Measurements from ENCODE around the gene HOXB6.
A peak's percentile ranks its signal among the peaks of the same experiment; 100 is the strongest.

The HOXB6 gene

DNA sequence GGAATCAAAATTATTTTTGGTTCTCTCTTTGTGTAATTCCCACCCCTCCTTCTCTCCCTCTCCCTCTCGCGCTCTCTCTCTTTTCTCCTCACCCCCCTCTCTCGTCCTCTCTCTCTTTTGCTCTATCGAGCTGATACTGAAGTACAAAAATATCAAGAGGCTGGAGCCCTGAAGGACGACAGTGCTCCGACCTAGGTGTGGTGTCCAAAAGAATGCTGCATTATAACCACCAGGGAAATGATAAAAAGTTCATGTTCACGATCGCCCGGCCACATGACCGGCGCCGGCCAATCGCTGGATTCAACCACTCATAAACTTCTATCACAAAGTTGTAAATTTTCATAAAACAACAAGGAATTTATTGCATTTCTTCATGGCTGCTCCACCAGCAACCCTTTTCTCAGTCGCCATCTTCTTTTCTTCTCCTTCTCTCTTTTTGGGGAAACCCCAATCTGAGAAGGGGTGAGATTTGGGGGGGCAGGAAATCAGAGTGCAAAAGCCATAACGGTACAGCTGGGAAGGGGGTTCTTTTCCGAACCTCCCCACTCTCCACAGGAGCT is at the start of gene HOXB6:
Gene HOXB6 (minus strand): TSS at position 217 of the 560 bp plus-strand sequence. CDS start 6,836 bp downstream, outside the sequence.
- no peak for DNase-seq

DNA sequence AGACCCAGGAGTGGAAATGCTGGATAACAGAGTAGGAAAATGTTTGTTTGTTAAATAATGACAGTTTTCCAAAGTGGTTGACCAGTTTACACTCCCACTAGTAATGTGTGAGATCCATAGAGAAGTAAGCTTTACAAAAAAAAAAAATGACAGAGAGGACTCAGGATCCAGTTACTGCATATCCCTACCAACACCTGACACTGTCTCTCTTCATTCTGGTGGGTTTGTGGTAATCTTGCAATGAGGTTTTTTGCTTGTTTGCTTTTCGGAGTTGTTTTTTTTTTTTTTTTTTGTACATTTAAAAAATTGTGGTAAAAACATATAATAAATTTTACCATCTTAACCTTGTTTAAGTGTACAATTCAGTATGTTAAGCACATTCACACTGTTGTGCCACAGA is 45.0 kb upstream of the HOXB6 start:
- DNase-seq: no peak

DNA sequence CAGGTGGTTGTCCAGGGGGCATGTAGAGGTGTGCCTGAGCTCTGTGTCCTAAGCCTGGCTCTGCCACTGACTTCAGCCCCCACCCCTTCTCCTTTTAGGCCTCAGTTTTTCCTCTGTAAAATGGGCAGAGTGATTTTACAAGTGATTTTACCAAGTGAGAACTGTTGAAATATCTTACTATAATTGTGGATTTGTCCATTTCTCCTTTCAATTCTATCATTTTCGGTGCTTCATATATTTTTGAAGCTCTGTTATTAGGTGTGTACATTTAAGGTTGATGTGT is 43.1 kb upstream of the HOXB6 start:
- no peak for DNase-seq

GRCh38 chr17:48647103-48647962 is 42.5 kb upstream of the HOXB6 start:
- DNase-seq: no peak

GRCh38 chr17:48646183-48647102 is 41.7 kb upstream of the HOXB6 start:
- peak; percentile 26 for DNase-seq

DNA sequence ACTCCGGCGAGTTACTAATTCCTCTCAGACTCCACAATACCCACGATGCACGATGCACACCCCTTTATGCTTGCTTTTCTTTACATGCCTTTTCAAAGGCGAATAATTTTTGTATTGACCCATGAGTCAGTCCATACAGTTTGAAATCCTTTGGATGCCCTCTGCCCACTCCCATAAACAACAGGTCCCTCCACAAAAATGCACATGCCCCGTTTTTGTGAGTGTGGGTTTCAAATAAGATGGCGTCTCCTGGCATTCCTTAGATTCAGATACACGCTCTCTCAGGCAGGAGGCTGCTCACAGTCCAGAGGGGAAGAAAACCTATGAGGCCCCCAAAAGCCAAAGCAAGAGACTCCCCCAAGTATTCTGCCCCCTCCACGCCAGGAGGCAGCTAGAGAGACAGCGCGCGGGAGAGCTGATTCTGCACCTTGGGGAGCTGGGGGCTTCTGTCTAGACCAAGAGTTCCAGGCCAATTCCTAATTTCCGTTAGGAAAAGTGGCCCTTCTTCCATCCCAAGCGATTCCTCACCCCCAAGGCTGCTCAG is 40.9 kb upstream of the HOXB6 start:
- no peak for DNase-seq

- DNase-seq: no peak
These were observed 40.2 kb upstream of the HOXB6 start for GRCh38 chr17:48644910-48645557.

DNA sequence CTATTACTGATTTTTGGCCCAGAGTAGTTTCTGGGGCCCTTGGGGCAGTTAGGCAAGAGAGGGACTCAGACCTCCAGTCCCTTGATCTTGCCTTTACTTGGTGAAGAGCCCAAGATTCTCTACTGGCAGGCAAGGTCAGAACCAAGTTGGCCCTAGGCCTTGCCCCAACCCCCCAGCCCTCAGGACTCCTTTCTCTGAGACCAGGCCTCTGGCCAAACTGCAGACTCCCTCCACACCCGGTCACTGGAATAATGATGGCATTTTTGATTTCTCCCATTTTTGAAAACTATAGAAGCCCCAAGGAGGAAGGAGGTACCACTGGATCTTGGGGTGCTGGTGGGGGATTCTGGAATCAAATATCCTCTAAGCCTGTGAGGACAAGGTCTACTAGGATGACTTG is 39.4 kb upstream of the HOXB6 start:
- no peak for DNase-seq

DNA sequence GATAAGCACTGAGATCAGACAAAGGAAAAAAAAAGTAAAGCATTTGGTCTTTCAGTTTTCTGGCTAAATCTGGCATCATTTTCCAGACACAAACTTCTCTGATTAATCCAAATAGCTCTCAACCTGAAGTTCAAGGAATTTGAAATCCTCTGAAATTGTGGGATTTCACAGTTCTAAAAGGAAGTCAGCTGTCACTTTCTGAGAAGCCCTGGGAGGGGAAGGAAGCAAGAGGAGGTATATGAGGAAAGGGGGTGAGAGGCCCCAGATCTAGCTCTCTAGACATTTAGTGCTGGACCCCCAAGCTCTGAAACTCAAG is 38.9 kb upstream of the HOXB6 start:
- DNase-seq: no peak

DNA sequence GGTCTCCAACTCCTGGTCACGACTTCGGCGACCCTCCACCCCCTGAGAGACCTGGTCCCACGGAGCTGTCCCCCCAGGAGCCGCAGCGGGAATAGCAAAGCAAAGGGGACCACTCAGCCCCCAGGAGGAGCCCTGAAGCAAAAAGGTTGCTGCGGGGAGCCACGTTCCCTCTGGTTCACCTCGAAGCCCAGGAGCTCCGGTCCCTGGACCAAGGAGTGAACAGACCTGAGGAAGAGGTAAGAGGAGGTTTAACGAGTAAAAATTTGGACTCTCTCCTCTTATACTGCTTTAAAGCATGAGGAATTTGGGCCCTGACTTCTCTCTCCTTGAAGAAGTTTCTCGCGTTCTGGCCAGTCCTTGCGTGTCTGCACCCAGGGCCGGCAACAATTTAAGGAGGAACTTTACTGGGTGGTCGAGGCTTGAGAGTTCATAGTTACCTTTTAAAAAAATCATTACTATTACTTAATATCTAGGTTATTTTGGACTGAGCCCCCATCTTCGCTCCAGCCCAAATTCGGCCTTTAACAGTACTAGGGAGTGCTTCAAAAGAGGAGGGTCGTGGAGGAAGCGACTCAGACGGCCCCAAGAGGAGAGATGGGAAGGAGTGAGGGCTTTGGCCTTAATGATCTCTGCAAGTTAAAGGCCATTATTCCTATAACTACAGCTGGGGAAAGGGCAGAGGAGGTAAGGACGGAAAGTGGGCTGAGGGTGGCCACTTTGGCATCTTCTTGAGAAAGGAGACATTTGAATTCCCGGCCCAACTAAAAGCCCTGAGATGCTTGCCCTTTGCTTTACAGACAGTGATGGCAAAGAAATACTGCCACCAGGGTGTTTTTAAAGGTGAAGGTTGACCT is 38.3 kb upstream of the HOXB6 start:
- no peak for DNase-seq

DNA sequence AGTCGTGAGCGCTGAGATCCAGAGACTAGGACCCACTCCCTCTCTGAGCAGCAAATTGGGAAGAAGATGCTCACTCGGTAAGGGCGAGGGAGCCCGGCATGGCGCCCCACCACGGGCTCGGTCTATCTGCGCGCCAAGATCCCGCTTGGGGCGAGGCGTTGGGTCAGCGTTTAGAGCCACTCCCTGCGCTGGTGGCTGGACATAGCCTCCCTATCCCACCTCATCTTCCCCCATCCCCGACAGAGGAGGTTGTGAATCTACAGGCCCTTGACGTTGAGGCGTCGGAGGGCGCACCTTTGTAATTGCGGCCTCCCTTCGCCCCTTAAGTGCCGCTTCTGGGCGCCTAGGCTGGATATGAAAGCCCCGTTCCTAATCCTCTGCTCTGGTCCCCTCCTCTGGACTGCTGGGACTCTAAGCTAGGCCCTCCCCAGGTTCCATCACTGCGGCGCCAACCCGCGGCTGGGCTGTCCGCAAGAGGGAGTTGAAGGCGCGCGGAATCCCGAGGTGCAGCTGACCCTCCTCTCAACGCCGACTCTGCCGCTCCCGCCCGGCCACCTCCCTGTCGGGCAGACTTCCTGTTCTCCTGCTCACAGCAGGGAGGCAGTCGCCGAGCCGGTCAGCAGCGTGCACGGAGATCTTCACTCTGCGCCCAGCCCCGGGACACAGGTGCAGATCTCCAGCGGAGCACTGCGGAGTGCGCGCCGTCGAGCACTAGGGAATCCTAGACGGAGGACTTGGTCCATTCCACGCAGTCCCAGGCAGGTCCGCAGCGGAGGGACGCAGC is 37.5 kb upstream of the HOXB6 start:
- no peak for DNase-seq

DNA sequence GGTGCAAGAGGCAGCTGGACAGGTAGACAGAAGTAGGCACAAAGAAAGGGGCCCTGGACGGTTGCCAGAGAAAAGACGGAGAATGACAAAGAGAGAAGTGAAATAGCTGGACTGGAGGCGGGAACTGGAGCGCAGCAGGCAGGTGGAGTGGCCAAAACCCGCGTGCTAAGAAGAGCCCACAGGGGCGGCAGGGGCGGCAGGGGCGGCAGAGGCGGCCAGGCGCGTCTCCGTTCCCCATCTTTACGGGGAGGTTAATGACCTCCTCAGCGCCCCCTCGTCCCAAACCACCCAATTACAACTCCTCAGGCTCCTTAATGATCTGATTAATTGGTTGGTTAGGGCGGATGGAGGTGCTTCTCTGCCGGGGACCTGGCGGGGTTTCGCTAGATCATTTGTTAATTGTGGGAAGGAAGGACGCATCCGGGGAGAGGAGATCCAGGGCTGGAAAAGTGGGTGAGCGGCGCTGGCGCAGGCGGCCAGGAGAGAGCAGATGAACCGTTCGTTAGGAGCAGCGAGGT is 36.8 kb upstream of the HOXB6 start:
- no peak for DNase-seq

DNA sequence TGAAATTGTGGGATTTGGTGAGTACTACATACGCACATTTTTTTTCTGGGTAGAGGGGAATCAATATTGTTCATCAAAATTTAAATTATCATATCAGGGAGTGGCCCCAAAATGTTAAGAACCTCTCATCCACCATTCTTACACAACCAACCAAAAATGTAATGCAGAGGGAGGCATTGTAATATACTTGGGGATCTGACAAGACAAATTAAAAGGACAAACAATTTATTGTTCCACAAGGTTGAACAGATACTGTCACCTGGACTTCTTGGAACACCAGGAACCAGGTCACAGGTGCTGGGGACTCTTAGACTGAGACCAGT is 36.0 kb upstream of the HOXB6 start:
- no peak for DNase-seq

DNA sequence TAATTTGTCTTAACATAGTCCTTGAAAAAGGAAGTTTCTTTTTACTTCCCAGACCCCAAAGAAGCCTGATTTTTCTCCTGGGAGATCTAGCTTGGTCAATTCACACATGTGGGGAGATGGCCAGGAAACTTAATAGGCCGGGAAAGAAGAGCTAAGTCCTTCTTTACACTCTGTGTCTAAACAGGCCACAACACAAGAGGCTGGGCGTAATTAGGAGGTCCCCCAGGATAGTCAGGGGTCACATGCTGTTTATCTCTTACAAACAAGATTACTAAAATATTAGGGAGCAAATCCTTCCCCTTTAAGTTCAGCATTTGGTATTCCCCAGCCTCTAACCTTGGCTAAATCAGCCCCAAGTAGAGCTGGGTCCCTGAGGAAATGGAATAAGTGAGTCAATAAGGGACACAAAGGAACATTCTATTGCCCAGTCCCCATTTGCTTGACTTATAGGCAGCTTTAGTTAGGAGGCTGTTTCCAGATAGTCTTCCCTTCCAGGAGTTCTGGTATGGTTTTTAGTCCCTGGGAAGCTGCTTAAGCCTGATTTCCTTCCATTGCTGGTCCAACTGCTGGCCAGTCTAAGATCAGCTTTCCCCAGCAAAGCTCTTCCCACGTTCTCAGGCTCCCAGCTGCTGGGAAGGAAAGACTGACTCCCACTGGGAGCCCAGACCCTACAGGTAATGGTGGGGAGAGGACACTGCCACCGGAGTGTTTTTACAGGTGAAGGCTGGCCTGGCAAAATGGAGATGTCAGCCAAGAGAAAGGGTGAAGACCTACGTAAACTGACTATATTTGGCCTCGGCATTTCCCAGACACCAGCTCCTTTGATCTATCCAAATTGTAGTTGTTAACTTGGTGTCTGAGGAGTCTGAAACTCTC is 35.4 kb upstream of the HOXB6 start:
- no peak for DNase-seq

DNA sequence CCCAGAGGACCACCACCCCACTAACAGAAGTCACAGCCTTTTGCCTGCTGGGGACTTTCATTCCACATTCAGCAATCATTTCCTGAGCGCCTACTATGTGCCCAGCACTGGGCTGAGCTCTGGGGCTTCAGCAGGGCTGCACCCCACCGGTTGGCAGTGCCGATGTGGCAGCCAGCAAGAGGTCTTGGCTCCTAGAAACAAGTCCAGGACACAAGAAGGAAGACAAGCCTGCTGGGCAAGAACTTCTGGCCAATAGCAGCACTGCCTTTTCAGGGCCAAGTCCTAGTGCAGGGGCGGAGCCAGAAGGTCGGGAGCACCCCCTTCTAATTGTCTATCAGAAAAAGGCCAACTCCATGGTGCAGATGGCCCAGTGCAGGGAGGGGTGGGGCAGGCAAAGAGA is 34.4 kb upstream of the HOXB6 start:
- DNase-seq: no peak

- DNase-seq: no peak
These were observed 32.8 kb upstream of the HOXB6 start for GRCh38 chr17:48637323-48638260.

GRCh38 chr17:48636177-48637018 is 31.6 kb upstream of the HOXB6 start:
- peak; percentile 73 for DNase-seq
